GM19238 (cell line): ENCODE results near the gene FAM72D.
"Not testable (repeated sequence)": the region's sequence is repeated elsewhere in the genome, so short reads cannot be mapped to it uniquely, and the experiment has no call there.

Experiments used
- DNase-seq: peaks from one replicate; pipeline ENCODE4 v3.0.0; 2011; ENCODE audit warnings: low spot score; ENCODE audit not compliant: insufficient read length

The FAM72D gene

GRCh38 chr1:145146308-145146707, 50.5 kb downstream of the FAM72D start:
- DNase-seq: not testable (repeated sequence)

DNA sequence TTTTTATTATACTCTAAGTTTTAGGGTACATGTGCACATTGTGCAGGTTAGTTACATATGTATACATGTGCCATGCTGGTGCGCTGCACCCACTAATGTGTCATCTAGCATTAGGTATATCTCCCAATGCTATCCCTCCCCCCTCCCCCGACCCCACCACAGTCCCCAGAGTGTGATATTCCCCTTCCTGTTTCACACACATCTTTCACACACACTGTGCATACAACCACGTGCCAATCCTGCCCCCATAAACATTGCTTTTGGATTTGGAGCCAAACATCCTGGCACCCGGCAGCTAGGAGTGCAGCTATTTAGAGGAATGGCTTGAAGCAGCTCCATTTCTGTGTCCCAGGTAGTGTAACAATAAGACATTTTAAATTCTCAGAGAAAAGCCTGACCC, 51.4 kb downstream of the FAM72D start:
- DNase-seq: not testable (repeated sequence)

- not testable (repeated sequence) for DNase-seq
Measured at GRCh38 chr1:145155421-145155820, 59.6 kb downstream of the FAM72D start.

DNA sequence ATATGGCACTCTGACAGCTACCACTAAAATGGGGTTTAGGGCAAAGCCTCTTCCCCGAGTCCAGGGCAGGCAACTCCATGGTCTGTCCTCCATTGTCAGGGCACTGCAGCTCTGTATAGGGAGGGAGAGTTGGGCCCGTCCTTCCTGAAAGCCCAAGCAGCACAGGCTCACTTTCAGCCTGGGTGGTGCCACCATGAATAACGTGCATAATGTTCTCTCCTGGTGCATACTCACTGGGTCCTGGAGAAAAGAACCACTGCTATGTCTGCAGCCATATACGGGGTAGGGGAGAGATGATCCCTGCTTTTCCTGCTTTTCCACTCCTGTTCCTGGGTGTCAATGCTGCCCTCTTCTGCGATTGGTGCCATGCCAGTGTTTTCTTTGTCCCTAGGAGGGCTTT, 60.1 kb downstream of the FAM72D start:
- not testable (repeated sequence) for DNase-seq

- DNase-seq: not testable (repeated sequence)
Measured at GRCh38 chr1:145156891-145157610, 61.3 kb downstream of the FAM72D start.

GRCh38 chr1:145157715-145158114, 61.9 kb downstream of the FAM72D start:
- not testable (repeated sequence) for DNase-seq

DNA sequence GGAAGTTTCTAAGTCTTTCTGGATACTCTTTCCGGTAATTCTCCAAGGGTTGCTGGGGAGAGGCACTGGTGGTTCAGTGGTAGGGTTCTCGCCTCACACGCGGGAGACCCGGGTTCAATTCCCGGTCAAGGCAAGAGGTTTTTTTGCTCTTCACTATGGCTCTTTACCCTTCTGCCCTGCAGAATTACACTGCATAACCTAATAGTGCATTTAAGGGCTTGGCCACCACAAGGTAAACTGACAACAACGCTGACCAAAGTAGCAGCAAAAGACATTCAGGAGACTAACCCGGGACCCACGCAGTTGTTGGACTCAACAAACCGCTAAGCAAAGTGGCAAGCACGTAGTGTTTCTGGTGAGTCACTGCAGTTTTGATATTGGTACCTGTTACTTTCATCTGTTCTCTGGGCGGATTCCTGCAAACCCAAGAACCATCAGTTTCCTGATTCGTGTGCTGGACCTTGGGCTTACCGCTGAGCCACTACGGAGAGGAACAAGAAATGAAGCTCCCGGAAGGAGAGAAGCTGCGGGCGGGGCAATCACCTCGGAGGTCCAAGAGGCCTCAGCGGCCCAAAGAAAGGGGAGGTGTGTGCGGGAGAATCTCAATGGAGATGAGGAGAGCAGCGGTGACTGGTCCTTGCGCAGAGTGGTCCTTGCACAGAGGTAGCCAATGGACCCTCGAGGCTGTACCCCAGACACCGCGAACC, 65.4 kb downstream of the FAM72D start:
- not testable (repeated sequence) for DNase-seq
